Endothelial cell (in vitro differentiated cells): Measurements from ENCODE around the gene FARSB. TPM values are rescaled to one million over a fixed set of nuclear protein-coding genes. Genes with fewer than 3 reads are reported as not detected.

Experiments used
- DNase-seq: peaks from one replicate; pipeline ENCODE4 v3.0.0; 2021; ENCODE audit warnings: low spot score
- H3K27ac Mint-ChIP-seq: one replicate; pipeline ENCODE4 v1.8.0; 2021; ENCODE audit warnings: mixed read lengths, inconsistent platforms; ENCODE audit not compliant: unreplicated experiment
- H3K27me3 Mint-ChIP-seq: one replicate; pipeline ENCODE4 v1.8.0; 2021; ENCODE audit warnings: mild to moderate bottlenecking, moderate library complexity, mixed read lengths, inconsistent platforms; ENCODE audit not compliant: unreplicated experiment
- H3K36me3 Mint-ChIP-seq: one replicate; pipeline ENCODE4 v1.8.0; 2021; ENCODE audit warnings: mild to moderate bottlenecking, low read depth, mixed read lengths, inconsistent platforms; ENCODE audit not compliant: unreplicated experiment
- H3K4me1 Mint-ChIP-seq: one replicate; pipeline ENCODE4 v1.8.0; 2021; ENCODE audit warnings: mild to moderate bottlenecking, mixed read lengths, inconsistent platforms; ENCODE audit not compliant: unreplicated experiment
- H3K4me3 Mint-ChIP-seq: one replicate; pipeline ENCODE4 v1.8.0; 2021; ENCODE audit warnings: mild to moderate bottlenecking, mixed read lengths, inconsistent platforms; ENCODE audit not compliant: unreplicated experiment
- H3K9me3 Mint-ChIP-seq: one replicate; pipeline ENCODE4 v1.8.0; 2021; ENCODE audit warnings: mixed read lengths, inconsistent platforms; ENCODE audit not compliant: unreplicated experiment
- total RNA-seq: library from RNA; stranded (reverse); fragmentation: NEBNext Ultra II Directional; extraction: Animal tissue kit (Norgen Biotek cat#: 25700); gene quantifications from one replicate; pipeline ENCODE4 v1.2.1, GENCODE V29; 2021; ENCODE audit not compliant: unreplicated experiment
- TF ChIP-seq, protein P1 (sequence below): fragments of 200-600 bp; sonication (generic); IDR thresholded peaks from one replicate; pipeline ENCODE4 v1.5.0; 2021; ENCODE audit warnings: antibody characterized with exemption; ENCODE audit not compliant: unreplicated experiment

The FARSB gene
- total RNA-seq, 1 donor from 2014 or later, result 11.9 TPM

DNA sequence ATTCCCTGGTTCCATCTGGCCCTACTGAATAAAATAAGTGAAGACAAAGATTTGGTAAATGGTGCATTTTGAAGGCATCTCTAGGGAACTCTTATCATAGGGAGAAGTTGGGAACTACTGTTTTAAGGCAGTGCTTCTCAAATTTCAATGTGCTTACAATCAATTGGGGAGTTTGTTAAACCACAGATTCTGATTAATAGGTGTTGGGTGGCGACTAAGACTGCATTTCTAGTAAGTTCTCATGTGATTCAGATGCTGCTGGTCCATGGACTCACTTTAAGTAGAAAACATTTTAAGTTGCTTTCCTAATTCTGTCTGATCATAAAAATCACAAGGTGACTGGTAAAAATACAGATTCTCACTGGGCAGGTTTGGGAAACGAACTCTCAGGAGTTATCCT is 14.6 kb downstream of the FARSB start:
- DNase-seq, result no peak
- H3K27ac Mint-ChIP-seq, result no peak overlapping the region
- peaks cover 13% of the 10 kb centered on the region for H3K36me3 Mint-ChIP-seq
- TF ChIP-seq, protein P1, sequence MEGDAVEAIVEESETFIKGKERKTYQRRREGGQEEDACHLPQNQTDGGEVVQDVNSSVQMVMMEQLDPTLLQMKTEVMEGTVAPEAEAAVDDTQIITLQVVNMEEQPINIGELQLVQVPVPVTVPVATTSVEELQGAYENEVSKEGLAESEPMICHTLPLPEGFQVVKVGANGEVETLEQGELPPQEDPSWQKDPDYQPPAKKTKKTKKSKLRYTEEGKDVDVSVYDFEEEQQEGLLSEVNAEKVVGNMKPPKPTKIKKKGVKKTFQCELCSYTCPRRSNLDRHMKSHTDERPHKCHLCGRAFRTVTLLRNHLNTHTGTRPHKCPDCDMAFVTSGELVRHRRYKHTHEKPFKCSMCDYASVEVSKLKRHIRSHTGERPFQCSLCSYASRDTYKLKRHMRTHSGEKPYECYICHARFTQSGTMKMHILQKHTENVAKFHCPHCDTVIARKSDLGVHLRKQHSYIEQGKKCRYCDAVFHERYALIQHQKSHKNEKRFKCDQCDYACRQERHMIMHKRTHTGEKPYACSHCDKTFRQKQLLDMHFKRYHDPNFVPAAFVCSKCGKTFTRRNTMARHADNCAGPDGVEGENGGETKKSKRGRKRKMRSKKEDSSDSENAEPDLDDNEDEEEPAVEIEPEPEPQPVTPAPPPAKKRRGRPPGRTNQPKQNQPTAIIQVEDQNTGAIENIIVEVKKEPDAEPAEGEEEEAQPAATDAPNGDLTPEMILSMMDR, result no peak
- no peaks in the 10 kb centered on the region for H3K4me1 Mint-ChIP-seq
- H3K4me3 Mint-ChIP-seq, result no peak overlapping the region
- no peaks in the 10 kb centered on the region for H3K9me3 Mint-ChIP-seq
- H3K27me3 Mint-ChIP-seq, result no peaks in the 10 kb centered on the region

DNA sequence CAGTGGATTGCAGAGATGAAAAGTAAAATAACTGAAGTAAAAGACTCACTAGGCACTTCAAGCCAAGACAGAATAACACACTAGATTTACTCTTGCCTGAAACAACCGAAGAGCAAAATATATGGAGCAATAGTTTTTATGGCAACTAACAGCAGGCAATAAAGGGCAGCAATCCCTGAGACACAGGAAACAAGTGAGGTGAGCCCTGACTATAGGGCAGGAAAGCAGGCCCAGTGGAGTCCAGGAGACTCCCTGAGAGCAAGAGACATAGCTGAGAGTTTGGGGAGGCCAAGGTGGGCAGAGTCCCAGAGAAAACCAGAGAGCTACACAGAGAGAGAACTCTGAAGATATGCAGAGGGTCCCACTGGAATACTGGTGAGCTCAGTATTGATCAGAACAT is 18.8 kb downstream of the FARSB start:
- peaks cover 13% of the 10 kb centered on the region for H3K36me3 Mint-ChIP-seq
- H3K27ac Mint-ChIP-seq, result no peak overlapping the region
- DNase-seq, result no peak
- no peaks in the 10 kb centered on the region for H3K4me1 Mint-ChIP-seq
- TF ChIP-seq, protein P1, result no peak
- H3K4me3 Mint-ChIP-seq, result no peak overlapping the region
- H3K9me3 Mint-ChIP-seq, result no peaks in the 10 kb centered on the region
- H3K27me3 Mint-ChIP-seq, result no peaks in the 10 kb centered on the region

DNA sequence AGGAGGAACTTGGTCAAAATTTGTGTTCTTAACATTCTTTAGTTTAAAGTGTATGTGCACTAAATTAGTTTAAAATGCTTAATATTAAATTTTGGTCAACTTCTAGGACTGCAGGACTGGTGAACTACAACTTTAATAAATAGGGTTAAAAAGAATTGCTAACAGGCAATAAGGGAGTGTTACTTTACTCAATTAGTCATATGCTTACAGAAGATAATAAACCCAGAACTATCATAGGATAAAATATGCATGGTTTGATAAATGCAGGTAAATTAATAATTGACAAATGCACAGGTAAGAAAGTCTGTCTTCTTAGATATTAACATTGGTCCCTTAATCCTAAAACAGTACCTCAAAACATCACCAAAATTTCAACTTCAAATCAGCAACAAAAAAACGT is 20.6 kb downstream of the FARSB start:
- TF ChIP-seq, protein P1, result no peak
- no peaks in the 10 kb centered on the region for H3K9me3 Mint-ChIP-seq
- H3K27me3 Mint-ChIP-seq, result no peaks in the 10 kb centered on the region
- H3K4me3 Mint-ChIP-seq, result no peak overlapping the region
- no peak for DNase-seq
- no peaks in the 10 kb centered on the region for H3K4me1 Mint-ChIP-seq
- no peak overlapping the region for H3K27ac Mint-ChIP-seq
- H3K36me3 Mint-ChIP-seq, result peaks cover 13% of the 10 kb centered on the region

- no peaks in the 10 kb centered on the region for H3K27me3 Mint-ChIP-seq
- no peaks in the 10 kb centered on the region for H3K9me3 Mint-ChIP-seq
- no peak for DNase-seq
- peaks cover 3% of the 10 kb centered on the region for H3K36me3 Mint-ChIP-seq
- no peak overlapping the region for H3K4me3 Mint-ChIP-seq
- no peaks in the 10 kb centered on the region for H3K4me1 Mint-ChIP-seq
- no peak overlapping the region for H3K27ac Mint-ChIP-seq
- TF ChIP-seq, protein P1, result no peak
Observed at GRCh38 chr2:222627764-222628163, 28.1 kb downstream of the FARSB start.

DNA sequence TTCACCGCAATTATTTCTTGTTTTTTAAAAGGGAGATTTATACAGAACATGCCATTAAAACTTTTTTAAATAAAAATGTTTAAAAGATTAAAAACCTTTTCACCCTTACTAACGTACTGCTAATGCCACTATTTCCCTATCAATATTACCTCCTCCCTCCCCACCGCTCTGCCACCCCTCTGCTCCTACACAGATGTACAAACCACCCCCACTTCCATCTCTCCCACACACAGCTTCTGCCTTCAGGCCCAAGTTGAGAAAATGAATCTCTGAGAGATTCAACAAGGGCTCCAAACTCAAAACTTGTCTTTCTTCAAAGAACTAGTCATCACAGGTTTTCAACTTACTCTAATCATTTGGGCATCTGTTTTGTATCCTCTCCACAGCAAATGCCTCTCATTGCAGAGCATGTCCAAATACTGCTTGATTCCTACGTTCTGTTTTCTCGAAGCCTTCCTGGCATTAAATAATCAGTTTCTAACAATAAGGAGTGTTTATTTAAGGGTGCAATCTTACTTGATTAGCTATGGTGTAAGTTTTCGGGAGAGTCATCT is 32.1 kb downstream of the FARSB start:
- no peaks in the 10 kb centered on the region for H3K9me3 Mint-ChIP-seq
- peaks cover 6% of the 10 kb centered on the region for H3K36me3 Mint-ChIP-seq
- no peaks in the 10 kb centered on the region for H3K27me3 Mint-ChIP-seq
- TF ChIP-seq, protein P1, result no peak
- no peaks in the 10 kb centered on the region for H3K4me1 Mint-ChIP-seq
- DNase-seq, result no peak
- H3K27ac Mint-ChIP-seq, result no peak overlapping the region
- no peak overlapping the region for H3K4me3 Mint-ChIP-seq
